Sigmoid colon (tissue), 7 donors: ENCODE results near the gene SNCB. TPM values are rescaled to one million over a fixed set of nuclear protein-coding genes. Genes with fewer than 3 reads are reported as not detected.

Experiments used
- DNase-seq: peaks from one replicate; pipeline ENCODE4 v3.0.0-alpha.2; 2019
- H3K27ac ChIP-seq, 4 donors: fragments of 200-600 bp; sonication (generic); one replicate each; pipeline ENCODE4 v1.5.1; 2016 to 2019; ENCODE audit warnings: mild to moderate bottlenecking in 1 of 4
- H3K27me3 ChIP-seq, 3 donors: fragments of 200-600 bp; sonication (generic); one replicate each; pipeline ENCODE4 v1.5.1; 2019; ENCODE audit warnings: mild to moderate bottlenecking in 1 of 3
- H3K36me3 ChIP-seq, 4 donors: fragments of 200-600 bp; sonication (generic); one replicate each; pipeline ENCODE4 v1.5.1; 2016 to 2019
- H3K4me1 ChIP-seq, 4 donors: fragments of 200-600 bp; sonication (generic); one replicate each; pipeline ENCODE4 v1.5.1; 2017 to 2019
- H3K4me3 ChIP-seq, 4 donors: fragments of 200-600 bp; sonication (generic); one replicate each; pipeline ENCODE4 v1.5.1; 2017 to 2019; ENCODE audit warnings: mild to moderate bottlenecking in 2 of 4, moderate library complexity in 1 of 4
- H3K9me3 ChIP-seq, 4 donors: fragments of 200-600 bp in 3 of 4; sonication (generic) in 3 of 4; one replicate each; pipeline versions ENCODE4 v1.5.1 to v1.6.1; 2013 to 2019
- CTCF ChIP-seq, 4 experiments: fragments of 450-650 bp in 3 of 4; fragments of 200-600 bp in 1 of 4; IDR thresholded peaks; one replicate each; pipeline ENCODE4 v1.5.1; 2016 to 2019; ENCODE audit warnings: antibody characterized with exemption in 4 of 4, mild to moderate bottlenecking in 3 of 4, moderate library complexity in 2 of 4
- EP300 ChIP-seq, 4 donors: sonication (generic); formaldehyde crosslinking; IDR thresholded peaks; one replicate each; pipeline ENCODE4 v1.6.1; 2017; ENCODE audit warnings: antibody characterized with exemption in 4 of 4
- POLR2A ChIP-seq, 2 donors: fragments of 450-650 bp; IDR thresholded peaks; one replicate each; pipeline ENCODE4 v1.6.1; 2016; ENCODE audit warnings: antibody characterized with exemption in 2 of 2, mild to moderate bottlenecking in 2 of 2, moderate library complexity in 2 of 2
- POLR2AphosphoS5 ChIP-seq, 4 donors: sonication (generic); formaldehyde crosslinking; IDR thresholded peaks; one replicate each; pipeline ENCODE4 v1.6.1; 2017; ENCODE audit warnings: antibody characterized with exemption in 4 of 4
- WGBS, 2 donors: extraction: QIAGEN DNeasy Blood & Tissue Kit; methylation state at CpG; one replicate each; pipeline ENCODE4 v1.1.7; 2013; 5-methylcytosine and 5-hydroxymethylcytosine counted together
- intact Hi-C: fragments of 100-400 bp; cut with DNase I; formaldehyde crosslinking; loops from one replicate; pipeline ENCODE4 v1.15.1; 2023
- polyA plus RNA-seq, 3 donors: library from polyadenylated mRNA; stranded (reverse); fragments of 200-250 nt; gene quantifications; one replicate each; pipeline ENCODE4 v1.2.3, GENCODE V29; 2013
- total RNA-seq, 4 donors: library from RNA; depleted of rRNA; stranded (reverse); fragments of >200 nt; gene quantifications; one replicate each; pipeline ENCODE4 v1.1.0, GENCODE V29; 2016
- donor health status: healthy with polysubstance abuse.
- donor health status: Bipolar disorder and iron deficiency.
- donor health status: healthy.

The SNCB gene
- total and polyA plus RNA-seq, 7 donors: 0.23 to 2.2 TPM; not detected in 5

- WGBS, 2 donors: 92 to 95% methylated on average over 7 of the region's 7 CpGs
- H3K4me3 ChIP-seq: peak overlapping the region in 2 of 4 donors; percentile 66 to 85
These were observed 15.8 kb upstream of the SNCB start for GRCh38 chr5:176646049-176646706.

GRCh38 chr5:176644878-176645670 is 14.7 kb upstream of the SNCB start:
- Histone ChIP-seq H3K27me3 (no peaks in the 10 kb centered on the region), H3K4me3 (no peak overlapping the region), H3K4me1 (peaks cover 0 to 24% (median 20%) of the 10 kb centered on the region in 4 donors), H3K9me3 (no peaks in the 10 kb centered on the region), H3K36me3 (no peaks in the 10 kb centered on the region), H3K27ac (no peak overlapping the region)
- no peak for DNase-seq
- TF ChIP-seq EP300 (IDR thresholded peaks at IDR 0.05) (no peak), POLR2AphosphoS5 (IDR thresholded peaks at IDR 0.05) (no peak), CTCF (IDR thresholded peaks at IDR 0.05) (no peak), POLR2A (IDR thresholded peaks at IDR 0.05) (no peak)
- WGBS, 2 donors: 95% methylated on average over 22 of the region's 22 CpGs
- intact Hi-C loops: loop anchor here (5.0 to 10.0 kb wide), 5 partner anchors 70 to 1982 kb away; partner anchors contain the start of genes CLK4, CLTB, HIGD2A and NOP16

More at GRCh38 chr5:176646049-176646706, 15.8 kb upstream of the SNCB start:
- intact Hi-C loops: loop anchor here (5.0 to 10.0 kb wide), 5 partner anchors 71 to 1981 kb away; partner anchors contain the start of genes CLK4, CLTB, HIGD2A and NOP16
- TF ChIP-seq POLR2AphosphoS5 (IDR thresholded peaks at IDR 0.05) (no peak), CTCF (IDR thresholded peaks at IDR 0.05) (no peak), POLR2A (IDR thresholded peaks at IDR 0.05) (no peak), EP300 (IDR thresholded peaks at IDR 0.05) (no peak)
- Histone ChIP-seq H3K27me3 (no peaks in the 10 kb centered on the region), H3K36me3 (no peaks in the 10 kb centered on the region), H3K9me3 (no peaks in the 10 kb centered on the region), H3K4me1 (peaks cover 0 to 22% (median 20%) of the 10 kb centered on the region in 4 donors), H3K27ac (peak overlapping the region; percentile 79 to 82 (median 81))
- no peak for DNase-seq

- Histone ChIP-seq H3K36me3 (no peaks in the 10 kb centered on the region), H3K9me3 (no peaks in the 10 kb centered on the region), H3K4me3 (no peak overlapping the region), H3K4me1 (peaks cover 0 to 31% (median 20%) of the 10 kb centered on the region in 4 donors), H3K27ac (no peak overlapping the region), H3K27me3 (no peaks in the 10 kb centered on the region)
- intact Hi-C loops: loop anchor here (10.0 kb wide), 3 partner anchors 69 to 371 kb away; partner anchors contain the start of genes HIGD2A and NOP16
- WGBS, 2 donors: 79% methylated on average over 9 of the region's 9 CpGs
- no peak for TF ChIP-seq EP300 (IDR thresholded peaks at IDR 0.05)
- TF ChIP-seq POLR2A (IDR thresholded peaks at IDR 0.05): no peak
- no peak for TF ChIP-seq CTCF (IDR thresholded peaks at IDR 0.05)
- no peak for TF ChIP-seq POLR2AphosphoS5 (IDR thresholded peaks at IDR 0.05)
- no peak for DNase-seq
These were observed 14.0 kb upstream of the SNCB start for GRCh38 chr5:176644294-176644693.

- intact Hi-C loops: loop anchor here (10.0 kb wide), 3 partner anchors 69 to 371 kb away; partner anchors contain the start of genes HIGD2A and NOP16
- Histone ChIP-seq H3K4me3 (no peak overlapping the region), H3K27ac (no peak overlapping the region), H3K9me3 (no peaks in the 10 kb centered on the region), H3K4me1 (peaks cover 0 to 26% (median 19%) of the 10 kb centered on the region in 4 donors), H3K36me3 (no peaks in the 10 kb centered on the region), H3K27me3 (no peaks in the 10 kb centered on the region)
- TF ChIP-seq EP300 (IDR thresholded peaks at IDR 0.05) (no peak), POLR2A (IDR thresholded peaks at IDR 0.05) (no peak), POLR2AphosphoS5 (IDR thresholded peaks at IDR 0.05) (no peak), CTCF (IDR thresholded peaks at IDR 0.05) (no peak)
- WGBS, 2 donors: 84 to 86% methylated on average over 11 of the region's 11 CpGs
- DNase-seq: no peak
These were observed 13.3 kb upstream of the SNCB start for GRCh38 chr5:176643491-176644219.
